ENCODE data around the gene POT1.
"Not testable (repeated sequence)": the region's sequence is repeated elsewhere in the genome, so short reads cannot be mapped to it uniquely, and the experiment has no call there.

The POT1 gene, protein sequence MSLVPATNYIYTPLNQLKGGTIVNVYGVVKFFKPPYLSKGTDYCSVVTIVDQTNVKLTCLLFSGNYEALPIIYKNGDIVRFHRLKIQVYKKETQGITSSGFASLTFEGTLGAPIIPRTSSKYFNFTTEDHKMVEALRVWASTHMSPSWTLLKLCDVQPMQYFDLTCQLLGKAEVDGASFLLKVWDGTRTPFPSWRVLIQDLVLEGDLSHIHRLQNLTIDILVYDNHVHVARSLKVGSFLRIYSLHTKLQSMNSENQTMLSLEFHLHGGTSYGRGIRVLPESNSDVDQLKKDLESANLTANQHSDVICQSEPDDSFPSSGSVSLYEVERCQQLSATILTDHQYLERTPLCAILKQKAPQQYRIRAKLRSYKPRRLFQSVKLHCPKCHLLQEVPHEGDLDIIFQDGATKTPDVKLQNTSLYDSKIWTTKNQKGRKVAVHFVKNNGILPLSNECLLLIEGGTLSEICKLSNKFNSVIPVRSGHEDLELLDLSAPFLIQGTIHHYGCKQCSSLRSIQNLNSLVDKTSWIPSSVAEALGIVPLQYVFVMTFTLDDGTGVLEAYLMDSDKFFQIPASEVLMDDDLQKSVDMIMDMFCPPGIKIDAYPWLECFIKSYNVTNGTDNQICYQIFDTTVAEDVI

DNA sequence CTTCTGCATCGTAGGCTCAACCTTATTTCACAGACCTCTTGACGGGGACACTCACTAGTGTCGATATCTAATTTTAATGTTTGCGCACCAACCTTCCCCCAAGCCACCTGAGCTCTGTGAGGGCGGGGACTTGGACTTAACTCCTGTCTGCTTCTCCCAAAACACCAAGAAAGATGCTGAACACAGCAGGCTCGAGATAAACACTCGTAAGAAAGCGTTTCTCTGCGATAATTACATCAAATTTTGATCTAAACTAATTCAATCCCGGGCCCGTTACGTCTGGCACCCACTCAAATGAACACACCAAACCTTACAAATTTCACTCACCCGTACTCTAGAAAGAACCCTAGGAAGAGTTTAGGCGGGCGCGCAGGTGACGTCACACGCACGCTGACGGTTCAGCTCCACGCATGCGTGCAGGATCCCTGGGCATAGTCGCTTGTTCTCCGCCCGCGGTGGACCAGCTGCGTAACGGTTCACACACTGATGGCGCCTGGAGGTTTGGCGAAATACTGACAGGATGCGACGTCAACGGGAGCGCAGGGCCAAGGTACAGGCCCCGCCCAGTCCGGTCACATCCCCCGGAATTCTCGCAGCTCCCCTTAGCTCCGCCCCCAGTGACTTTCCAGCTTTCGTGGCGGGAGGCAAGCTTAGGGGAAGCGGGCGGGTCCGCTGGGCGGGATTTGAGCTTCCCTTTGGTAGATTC is at the start of gene POT1:
POT1 (minus strand) TSS at position 359 of the 706 bp plus-strand sequence. CDS start 32,652 bp downstream, outside the sequence.
- DNase-seq: peak; percentile 87 to 95 (median 88)

DNA sequence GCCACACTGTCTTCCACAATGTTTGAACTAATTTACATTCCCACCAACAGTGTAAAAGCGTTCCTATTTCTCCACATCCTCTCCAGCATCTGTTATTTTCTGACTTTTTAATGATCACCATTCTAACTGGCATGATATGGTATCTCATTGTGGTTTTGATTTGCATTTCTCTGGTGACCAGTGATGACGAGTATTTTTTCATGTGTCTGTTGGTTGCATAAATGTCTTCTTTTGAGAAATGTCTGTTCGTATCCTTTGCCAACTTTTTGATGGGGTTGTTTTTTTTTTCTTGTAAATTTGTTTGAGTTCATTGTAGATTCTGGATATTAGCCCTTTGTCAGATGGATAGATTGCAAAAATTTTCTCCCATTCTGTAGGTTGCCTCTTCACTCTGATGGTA is 45.5 kb upstream of the POT1 start:
- not testable (repeated sequence) for DNase-seq

DNA sequence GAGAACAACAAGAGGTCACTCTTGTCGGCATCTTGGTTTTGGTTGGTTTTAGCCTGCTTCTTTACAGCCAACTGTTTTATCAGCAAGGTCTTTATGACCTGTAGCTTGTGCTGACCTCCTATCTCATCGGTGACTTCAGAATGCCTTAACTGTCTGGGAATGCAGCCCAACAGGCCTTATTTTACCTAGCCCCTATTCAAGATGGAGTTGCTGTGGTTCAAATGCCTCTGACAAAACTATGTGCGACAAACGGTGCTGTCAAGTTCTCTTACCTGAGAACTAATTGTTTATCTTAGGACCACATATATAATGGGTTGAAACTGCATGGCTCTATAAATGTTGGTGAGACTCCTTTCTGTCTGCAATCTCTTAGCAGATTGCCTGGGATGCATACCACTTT is 35.9 kb upstream of the POT1 start:
- DNase-seq: no peak

DNA sequence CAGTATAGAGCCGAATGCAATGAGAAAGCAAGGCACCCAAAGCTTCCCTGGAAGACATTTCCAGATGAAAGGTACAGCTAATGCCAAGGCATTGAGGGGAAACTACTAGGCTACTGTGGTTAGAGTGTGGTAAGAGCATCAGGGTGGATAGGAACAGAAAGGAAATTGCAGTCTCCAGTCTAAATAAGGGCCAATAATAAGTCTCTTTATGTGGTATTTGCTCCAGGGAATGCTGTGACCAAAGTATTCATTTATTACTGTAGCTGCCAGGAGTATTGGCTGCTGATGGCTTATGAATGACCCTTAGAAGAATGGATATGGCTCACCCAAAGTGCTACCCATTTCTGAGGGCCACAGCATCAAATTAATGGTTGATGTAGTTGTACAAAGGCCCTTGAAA is 30.1 kb upstream of the POT1 start:
- DNase-seq: no peak

DNA sequence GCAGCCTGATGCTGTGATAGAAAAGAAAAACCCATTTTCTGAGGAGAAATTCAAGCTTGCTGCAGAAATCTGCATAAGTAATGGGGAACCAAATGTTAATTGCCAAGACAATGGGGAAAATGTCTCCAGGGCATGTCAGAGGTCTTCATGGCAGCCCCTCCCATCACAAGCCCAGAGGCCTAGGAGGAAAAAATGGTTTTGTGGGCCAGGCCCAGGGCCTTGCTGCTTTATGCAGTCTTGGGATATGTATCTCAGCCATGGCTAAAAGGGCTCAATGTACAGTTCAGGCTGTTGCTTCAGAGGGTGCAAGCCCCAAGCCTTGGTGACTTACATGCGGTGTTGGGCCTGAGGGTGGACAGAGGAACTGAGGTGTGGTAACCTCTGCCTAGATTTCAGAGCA is 28.3 kb upstream of the POT1 start:
- not testable (repeated sequence) for DNase-seq

DNA sequence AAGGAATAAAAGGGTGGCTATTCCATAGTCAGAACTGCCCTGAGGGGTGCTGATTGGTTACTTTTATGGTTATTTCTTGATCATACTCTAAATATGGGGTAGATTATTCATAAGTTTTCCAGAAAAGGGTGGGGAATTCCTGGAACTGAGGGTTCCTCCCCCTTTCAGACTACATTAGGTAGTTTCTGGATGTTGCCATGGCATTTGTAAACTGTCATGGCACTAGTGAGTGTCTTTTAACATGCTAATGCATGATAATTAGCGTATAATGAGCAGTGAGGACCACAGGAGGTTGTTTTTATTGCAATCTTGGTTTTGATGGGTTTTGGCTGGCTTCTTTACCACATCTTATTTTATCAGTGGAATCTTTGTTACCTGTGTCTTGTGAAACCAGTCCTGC is 26.5 kb upstream of the POT1 start:
- no peak for DNase-seq

DNA sequence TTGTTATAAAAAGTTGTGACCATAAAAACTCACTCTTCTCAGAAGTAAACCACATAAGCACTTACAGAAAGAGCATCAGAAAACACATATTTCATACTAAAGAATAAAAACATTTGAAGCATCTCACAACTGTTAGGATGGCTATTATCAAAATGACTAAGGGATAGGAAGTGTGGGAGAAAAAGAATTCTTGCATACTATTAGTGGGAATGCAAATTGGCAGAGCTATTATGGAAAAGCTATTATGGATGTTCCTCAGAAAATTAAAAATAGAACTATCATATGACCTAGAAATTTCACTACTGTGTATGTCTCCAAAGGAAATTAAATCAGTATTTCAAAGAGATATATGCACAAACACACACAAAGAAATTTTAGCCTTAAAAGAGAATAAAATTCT is 25.2 kb upstream of the POT1 start:
- DNase-seq: no peak

DNA sequence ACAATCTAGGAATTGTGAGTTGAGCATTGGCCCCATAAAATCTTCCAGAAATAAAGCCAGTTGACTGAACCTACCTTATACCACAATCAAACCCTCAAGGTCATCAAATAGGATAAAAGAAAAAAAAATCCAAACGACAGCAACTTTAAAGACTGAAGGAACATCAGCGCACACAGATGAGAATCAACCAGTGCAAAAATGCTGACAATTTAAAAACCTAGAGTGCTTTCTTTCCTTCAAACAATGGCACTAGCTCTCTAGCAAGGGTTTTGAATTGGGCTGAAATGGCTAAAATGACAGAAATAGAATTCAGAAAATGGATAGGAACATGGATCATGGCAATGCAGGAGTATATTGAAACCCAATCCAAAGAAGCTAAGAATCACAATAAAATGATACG is 16.1 kb upstream of the POT1 start:
- no peak for DNase-seq

DNA sequence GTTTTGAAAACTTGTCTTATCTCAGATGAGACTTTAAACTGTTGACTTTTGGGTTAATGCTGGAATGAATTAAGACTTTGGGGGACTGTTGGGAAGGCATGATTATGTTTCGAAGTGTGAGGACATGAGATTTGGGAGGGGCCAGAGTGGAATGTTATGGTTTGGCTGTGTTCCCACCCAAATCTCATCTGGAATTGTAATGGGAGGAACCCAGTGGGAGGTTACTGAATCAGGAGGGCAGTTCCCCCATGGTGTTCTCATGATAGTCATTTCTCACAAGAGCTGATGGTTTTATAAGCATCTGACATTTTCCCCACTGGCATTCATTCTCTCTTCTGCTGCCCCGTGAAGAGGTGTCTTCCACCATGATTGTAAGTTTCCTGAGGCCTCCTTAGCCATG is 13.8 kb upstream of the POT1 start:
- DNase-seq: no peak

DNA sequence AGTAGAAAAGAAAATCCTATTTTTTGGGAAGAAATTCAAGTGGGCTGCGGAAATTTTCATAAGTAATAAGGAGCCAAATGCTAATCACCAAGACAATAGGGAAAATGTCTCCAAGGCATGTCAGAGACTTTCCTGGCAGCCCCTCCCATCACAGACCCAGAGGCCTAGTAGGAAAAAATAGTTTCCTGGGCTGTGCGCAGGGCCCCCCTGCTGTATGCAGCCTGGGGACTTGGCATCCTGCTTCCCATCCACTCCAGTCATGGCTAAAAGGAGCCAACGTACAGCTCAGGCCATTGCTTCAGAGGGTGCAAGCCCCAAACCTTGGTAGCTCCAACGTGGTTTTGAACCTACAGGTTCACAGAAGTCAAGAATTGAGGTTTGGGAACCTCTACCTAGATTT is 12.8 kb upstream of the POT1 start:
- no peak for DNase-seq

DNA sequence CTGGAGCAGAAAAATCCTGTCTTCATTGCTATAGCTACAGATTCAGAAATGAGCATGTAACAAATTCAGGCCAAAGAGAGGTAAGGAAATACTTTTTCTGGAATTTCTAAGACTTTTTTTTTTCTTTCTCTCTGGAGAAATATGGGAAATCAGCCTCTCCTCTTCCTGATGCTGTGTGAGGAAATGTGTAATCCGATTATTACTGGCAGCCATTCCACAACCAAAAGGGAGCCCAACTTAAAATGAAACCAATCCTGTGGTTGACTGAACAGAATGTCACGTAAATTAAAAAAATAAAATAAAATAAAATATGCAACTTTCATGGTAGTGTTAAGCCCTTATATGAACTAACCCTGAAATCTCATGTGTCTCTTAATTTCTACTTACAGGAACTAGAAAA is 10.7 kb upstream of the POT1 start:
- no peak for DNase-seq

DNA sequence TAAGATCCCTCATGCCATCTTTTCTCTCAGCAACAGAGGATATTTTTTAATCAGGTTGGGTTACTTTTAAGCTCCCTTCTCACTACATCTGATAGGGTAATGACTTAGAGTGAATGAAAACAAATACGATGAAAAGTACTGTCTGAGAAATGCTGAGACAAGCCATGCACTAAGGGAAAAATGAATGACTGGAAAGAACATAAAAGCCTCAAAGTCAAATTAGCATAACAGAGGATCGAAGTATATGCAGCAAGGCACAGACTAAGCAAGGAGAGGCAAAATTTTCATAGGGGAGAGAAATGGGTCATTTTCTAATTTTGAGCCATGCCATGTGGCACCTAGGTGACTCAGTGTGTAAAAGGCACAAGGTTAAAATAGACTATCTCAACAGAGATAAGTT is 8.5 kb upstream of the POT1 start:
- no peak for DNase-seq

DNA sequence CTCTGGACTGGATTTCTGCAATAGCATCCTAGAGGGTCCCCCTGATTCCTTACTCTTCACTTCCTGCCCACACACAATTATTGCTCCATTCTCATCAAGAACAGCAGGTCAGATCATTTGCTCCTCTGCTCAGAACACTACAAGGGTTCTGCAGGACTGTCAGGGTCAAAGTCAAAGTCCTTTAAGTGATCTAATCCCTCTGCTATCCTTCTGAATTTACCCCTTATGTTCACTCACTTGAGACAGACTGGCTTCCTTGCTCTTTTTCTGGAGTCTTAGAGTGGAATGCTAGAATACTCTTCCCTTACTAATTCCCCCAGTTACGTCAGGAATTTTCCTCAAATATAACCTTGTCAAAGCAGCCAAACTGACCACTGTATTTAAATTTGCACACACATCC is 7.5 kb upstream of the POT1 start:
- DNase-seq: no peak

DNA sequence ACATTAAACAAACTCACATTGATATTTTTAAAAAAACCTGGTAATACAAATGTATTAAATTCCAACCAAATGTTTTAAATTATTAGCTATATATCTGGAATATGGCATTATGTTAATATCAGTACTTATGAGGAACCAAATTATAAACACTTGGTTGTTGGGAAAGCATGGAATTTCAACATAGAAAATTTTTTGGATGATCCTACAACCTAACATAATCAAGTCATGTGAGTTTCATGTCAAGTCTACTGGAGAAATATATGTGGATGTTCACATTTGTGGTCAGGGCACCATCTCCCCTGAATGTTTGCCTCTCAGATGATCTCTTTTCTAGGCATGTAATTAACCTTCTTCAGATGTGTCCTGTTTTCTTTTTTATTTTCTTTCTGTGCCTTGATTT is 5.2 kb upstream of the POT1 start:
- no peak for DNase-seq

DNA sequence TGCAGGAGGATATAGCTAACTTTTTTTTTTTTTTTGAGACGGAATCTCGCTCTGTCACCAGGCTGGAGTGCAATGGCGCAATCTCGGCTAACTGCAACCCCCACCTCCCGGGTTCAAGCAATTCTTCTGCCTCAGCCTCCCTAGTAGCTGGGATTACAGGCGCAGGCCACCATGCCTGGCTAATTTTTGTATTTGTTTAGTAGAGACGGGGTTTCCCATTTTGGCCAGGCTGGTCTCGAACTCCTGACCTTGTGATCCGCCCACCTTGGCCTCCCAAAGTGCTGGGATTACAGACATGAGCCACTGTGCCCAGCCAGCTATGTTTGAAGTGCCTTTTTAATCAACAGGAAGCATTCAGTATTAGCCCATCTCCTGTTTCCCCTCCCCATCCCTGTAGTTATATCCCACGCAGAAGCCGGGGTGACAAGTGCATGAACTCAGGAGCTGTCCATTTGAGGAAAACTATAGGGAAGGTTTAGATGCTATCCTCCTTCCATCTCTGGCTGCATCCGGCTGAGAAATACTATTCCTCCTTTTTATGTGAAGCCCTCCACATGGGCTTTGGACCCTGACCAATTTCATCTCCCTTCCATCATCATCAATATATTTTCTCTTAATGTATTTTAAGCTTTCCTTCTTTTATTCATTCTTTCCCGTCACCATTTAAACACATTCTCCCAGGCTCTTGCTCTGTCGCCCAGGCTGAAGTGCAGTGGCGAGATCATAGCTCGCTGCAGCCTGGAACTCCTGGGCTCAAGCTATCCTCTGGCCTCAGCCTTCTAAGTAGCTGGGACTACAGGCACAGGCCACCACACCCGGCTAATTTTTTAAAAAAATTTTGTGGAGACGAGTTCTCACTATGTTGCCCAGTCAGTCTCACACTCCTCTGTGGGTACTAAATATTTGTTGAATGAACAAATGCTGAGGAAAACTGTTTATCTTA is 1.3 kb upstream of the POT1 start:
- no peak for DNase-seq

DNA sequence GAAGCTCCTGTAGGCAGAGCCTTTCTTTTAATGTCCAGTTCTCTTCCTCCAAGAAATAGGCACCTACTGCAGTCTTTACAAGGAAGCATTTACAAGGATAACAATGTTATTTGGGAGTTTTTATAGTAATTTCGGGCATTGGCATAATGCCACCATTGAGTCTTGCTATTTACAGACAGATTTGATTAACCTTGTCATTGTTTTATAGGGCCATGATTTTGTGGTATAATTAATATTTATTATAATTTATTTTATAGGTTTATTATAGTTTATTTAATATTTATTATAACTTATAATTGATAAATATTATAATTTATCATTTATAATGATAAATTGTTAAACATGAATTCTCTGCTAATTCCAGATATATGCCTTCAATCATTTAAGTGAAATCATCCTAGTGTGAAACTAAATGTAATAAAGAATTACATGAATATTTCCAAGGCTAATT is 573 bp upstream of the POT1 start:
- DNase-seq: no peak

DNA sequence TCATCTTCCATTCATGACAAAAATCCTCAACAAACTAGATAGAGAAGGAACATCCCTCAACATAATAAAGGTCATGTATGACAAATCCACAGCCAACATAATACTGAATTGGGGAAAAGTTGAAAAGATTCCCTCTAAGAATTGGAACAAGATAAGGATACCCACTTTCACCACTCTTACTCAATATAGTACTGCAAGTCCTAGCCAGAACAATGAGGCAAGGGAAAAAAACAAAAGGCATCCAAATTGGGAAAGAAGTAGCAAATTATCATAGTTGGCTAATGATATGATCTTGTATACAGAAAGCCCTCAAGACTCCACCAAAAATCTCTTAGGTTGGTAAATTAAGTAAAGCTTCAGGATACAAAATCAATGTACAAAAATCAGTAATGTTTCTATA is 4.7 kb downstream of the POT1 start:
- no peak for DNase-seq

DNA sequence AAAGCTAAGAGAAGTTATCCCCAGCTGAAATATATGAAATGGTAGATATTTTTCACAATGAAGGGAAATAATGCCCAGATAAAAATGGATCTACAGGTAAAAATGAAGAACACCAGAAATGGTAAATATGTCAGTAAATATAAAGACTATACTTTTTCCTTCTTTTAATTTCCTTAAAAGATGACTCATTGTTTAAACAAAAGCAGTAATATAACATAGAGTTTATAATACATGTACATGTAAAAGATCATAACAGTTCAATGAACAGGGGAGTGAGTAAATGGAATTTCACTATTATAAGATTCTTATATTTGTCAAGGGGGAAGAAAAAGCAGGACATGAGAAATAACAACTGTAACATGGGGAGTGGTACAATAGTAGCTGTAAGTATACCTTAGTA is 7.4 kb downstream of the POT1 start:
- DNase-seq: no peak

DNA sequence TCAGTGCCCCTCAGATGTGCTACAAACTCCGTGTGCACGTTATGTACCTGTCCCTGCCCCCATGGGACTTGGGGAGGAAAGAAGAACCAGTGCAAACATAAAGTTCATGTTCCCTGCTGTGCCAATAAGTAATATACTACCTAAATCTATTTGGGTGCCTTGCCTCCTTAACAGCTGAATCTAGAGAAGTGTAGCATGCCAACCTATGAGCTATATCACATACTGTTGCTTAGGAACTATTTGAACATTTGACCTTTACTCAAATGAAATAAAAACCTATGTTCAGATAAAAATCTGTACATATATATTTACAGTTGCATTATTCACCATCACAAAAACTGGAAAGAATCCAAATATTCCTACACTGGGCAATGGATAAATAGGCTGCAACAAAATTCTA is 9.8 kb downstream of the POT1 start:
- no peak for DNase-seq

DNA sequence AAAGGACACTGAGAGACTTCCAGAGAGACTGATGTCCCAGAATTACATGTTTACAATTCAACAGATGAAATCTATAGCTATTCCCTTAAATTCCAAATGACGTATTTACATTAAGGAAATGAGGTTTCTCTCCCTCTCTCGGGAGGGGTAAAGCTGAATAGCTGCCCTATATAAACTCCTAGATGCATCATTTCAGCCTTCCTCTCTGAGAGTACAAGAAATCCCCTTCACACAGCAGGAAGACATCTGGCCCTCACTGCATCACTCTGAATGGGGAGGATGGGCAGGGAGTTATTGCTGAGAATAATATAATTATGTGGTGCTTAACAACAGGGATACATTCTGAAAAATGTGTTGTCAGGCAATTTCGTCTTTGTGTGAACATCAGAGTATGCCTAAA is 11.0 kb downstream of the POT1 start:
- DNase-seq: no peak

DNA sequence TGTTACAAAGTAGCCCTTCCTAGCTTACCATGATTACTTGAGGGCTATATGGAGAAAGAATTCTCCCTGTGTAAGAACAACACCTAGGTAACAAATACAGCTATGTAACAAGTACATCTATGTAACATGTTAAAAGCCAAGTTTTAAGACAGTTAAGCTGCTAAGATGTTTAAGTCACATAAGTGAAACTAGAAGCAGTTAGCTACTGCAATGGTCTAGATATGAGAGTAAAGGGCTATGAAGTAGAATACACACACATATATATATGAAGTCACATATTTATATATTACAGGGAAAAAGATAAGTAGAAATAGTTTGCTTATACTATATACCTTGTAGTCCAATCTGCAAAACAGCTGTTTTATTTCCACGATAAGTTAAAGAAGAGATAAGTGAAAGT is 14.4 kb downstream of the POT1 start:
- DNase-seq: no peak

DNA sequence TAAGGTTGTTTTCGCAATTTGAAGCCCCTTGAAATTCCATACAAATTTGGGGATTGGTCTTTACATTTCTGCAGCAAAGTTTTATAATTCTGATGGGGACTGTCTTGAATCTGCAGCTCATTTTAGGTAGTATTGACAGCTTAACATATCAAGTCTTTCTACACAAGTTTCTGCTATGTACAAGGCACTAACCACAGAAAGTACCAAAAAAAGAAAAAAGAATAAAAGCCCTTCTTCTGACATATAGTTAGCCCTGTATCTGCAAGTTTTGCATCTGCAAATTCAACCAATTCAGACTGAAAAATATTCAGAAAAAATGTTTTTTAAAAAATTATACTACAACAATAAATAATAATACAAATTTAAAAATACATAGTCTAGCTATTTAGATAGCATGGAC is 15.3 kb downstream of the POT1 start:
- DNase-seq: no peak

DNA sequence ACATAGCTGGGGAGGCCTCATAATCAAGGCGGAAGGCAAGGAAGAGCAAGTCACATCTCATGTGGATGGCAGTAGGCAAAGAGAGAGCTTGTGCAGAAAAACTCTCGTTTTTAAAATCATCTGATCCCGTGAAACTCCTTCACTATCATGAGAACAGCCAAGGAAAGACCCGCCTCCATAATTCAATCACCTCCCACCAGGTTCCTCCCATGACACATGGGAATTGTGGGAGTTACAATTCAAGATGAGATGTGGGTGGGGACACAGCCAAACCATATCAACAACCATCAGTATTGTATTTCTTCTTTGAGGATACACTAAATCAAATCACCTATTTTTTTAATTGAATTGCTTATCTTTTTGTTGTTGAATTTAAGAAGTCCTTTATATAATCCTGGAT is 16.7 kb downstream of the POT1 start:
- no peak for DNase-seq
